Hair follicular keratinocyte (primary cell): ENCODE measurements around the gene OPN1MW3. TPM values are rescaled to one million over a fixed set of nuclear protein-coding genes. Genes with fewer than 3 reads are reported as not detected.

Source experiments
- total RNA-seq: library from RNA; depleted of rRNA; stranded (reverse); fragments of >200 nt; gene quantifications from 2 replicates; pipeline ENCODE4 v1.2.3, GENCODE V29; 2015

The OPN1MW3 gene
- total RNA-seq, result not detected in 2 replicates

GRCh38 chrX:154257282-154257681 is at the start of gene OPN1MW3:
OPN1MW3 (plus strand) TSS chrX:154257582; CDS start chrX:154257620, 38 bp downstream.

GRCh38 chrX:154219456-154219855 is 37.9 kb upstream of the OPN1MW3 start, which contains the start of gene OPN1MW2:
OPN1MW2 (plus strand) TSS chrX:154219756; CDS start chrX:154219816, 60 bp downstream.

GRCh38 chrX:154294791-154295574 is 37.6 kb downstream of the OPN1MW3 start, which contains the start of gene TEX28:
TEX28 (minus strand) TSS chrX:154295124; CDS start chrX:154292117, 3,007 bp downstream.

GRCh38 chrX:154295664-154296310 is 38.4 kb downstream of the OPN1MW3 start, which contains the start of gene TKTL1:
TKTL1 (plus strand) TSS chrX:154295795; CDS start chrX:154295860, 65 bp downstream.

Other genes starting within 250 kb of the OPN1MW3 start
- 136 and 159 TPM in 2 replicates for gene IRAK1, start 237.7 kb upstream of the OPN1MW3 start, total RNA-seq
- gene MECP2, start 159.9 kb upstream of the OPN1MW3 start, total RNA-seq, result 23.4 and 23.6 TPM in 2 replicates
- not detected in 2 replicates for gene OPN1LW, start 113.3 kb upstream of the OPN1MW3 start, total RNA-seq
- not detected in 2 replicates for gene OPN1MW, start 75.0 kb upstream of the OPN1MW3 start, total RNA-seq
- not detected in 2 replicates for gene OPN1MW2, start 37.8 kb upstream of the OPN1MW3 start, total RNA-seq
- gene TEX28, start 37.5 kb downstream of the OPN1MW3 start, total RNA-seq, result not detected in 2 replicates
- not detected in 2 replicates for gene TKTL1, start 38.2 kb downstream of the OPN1MW3 start, total RNA-seq
- 1,383 and 1,552 TPM in 2 replicates for gene FLNA, start 117.1 kb downstream of the OPN1MW3 start, total RNA-seq
- gene EMD, start 121.7 kb downstream of the OPN1MW3 start, total RNA-seq, result 62.3 and 71.4 TPM in 2 replicates
- 7,010 and 8,148 TPM in 2 replicates for gene RPL10, start 140.8 kb downstream of the OPN1MW3 start, total RNA-seq
- 19.0 and 28.1 TPM in 2 replicates for gene DNASE1L1, start 151.7 kb downstream of the OPN1MW3 start, total RNA-seq
- gene TAFAZZIN, start 154.0 kb downstream of the OPN1MW3 start, total RNA-seq, result 33.0 and 41.3 TPM in 2 replicates
- 23.0 and 31.1 TPM in 2 replicates for gene ATP6AP1, start 171.1 kb downstream of the OPN1MW3 start, total RNA-seq
- 63.6 and 107 TPM in 2 replicates for gene GDI1, start 179.6 kb downstream of the OPN1MW3 start, total RNA-seq
- 17.0 and 24.1 TPM in 2 replicates for gene FAM50A, start 186.6 kb downstream of the OPN1MW3 start, total RNA-seq
- gene PLXNA3, start 200.7 kb downstream of the OPN1MW3 start, total RNA-seq, result 2.2 and 10.8 TPM in 2 replicates
- 42.2 and 56.3 TPM in 2 replicates for gene LAGE3, start 221.7 kb downstream of the OPN1MW3 start, total RNA-seq
- gene UBL4A, start 229.0 kb downstream of the OPN1MW3 start, total RNA-seq, result 59.2 and 60.0 TPM in 2 replicates
- 38.3 and 39.0 TPM in 2 replicates for gene SLC10A3, start 233.0 kb downstream of the OPN1MW3 start, total RNA-seq